Measurements from ENCODE around the gene GLB1L2. TPM values are rescaled to one million over a fixed set of nuclear protein-coding genes. Genes with fewer than 3 reads are reported as not detected.

GLB1L2 gene, protein sequence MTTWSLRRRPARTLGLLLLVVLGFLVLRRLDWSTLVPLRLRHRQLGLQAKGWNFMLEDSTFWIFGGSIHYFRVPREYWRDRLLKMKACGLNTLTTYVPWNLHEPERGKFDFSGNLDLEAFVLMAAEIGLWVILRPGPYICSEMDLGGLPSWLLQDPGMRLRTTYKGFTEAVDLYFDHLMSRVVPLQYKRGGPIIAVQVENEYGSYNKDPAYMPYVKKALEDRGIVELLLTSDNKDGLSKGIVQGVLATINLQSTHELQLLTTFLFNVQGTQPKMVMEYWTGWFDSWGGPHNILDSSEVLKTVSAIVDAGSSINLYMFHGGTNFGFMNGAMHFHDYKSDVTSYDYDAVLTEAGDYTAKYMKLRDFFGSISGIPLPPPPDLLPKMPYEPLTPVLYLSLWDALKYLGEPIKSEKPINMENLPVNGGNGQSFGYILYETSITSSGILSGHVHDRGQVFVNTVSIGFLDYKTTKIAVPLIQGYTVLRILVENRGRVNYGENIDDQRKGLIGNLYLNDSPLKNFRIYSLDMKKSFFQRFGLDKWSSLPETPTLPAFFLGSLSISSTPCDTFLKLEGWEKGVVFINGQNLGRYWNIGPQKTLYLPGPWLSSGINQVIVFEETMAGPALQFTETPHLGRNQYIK
- 0.03 TPM for polyA plus RNA-seq (2013, experiment 1 of 2)
- 0.01 TPM for polyA plus RNA-seq (2013, experiment 2 of 2)

DNA sequence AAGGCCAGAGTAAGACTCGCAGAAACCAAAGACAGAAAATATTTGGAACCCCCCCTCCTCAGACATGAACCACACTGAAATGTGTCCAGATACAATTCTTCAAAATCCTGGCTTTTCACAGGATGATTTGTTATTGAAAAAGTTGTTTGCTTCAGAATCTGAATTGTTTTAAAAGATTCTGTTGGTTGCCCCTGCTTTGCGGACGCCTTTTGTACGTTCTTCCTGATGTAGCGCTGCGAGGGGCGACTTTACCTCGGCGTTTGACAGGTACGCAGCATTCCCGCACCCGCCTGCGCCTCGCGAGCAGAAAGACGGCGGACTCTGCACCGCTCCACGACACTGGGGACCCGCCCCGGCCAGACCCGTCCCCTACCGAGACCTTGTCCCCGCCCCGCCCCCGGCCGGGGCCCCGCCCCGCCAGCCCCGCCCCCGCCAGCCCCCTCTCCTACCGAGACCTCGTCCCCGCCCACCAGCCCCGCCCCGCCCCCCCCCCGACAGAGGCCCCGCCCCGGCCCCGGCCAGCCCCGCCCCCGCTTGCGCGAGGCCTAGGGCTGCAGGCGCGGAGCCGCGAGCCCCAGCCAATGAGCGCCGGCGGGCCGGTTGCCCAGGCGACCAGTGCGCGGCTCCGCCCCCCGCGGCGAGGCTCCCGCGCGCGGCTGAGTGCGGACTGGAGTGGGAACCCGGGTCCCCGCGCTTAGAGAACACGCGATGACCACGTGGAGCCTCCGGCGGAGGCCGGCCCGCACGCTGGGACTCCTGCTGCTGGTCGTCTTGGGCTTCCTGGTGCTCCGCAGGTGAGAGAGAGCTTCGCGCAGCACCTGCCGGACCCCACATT lies at the start of gene GLB1L2:
TSS of gene GLB1L2 (plus strand) at position 635 of the 835 bp plus-strand sequence. CDS start at position 709, 74 bp downstream.
- Histone ChIP-seq H4K8ac (ENCODE audit: low read length) (no peak within 1 kb of the TSS), H3K4me3 (ENCODE audit: insufficient read depth in 1 of 2, low read depth in 1 of 2, low read length in 2 of 2) (peak within 1 kb of the TSS; percentile 40 to 62), H3K27me3 (ENCODE audit: control insufficient read depth in 1 of 2, insufficient read depth in 1 of 2, low read length in 2 of 2) (peaks cover 36 to 37% of the 10 kb centered on the region in 2 experiments), H3K9me3 (ENCODE audit: control insufficient read depth, low read length) (no peaks in the 10 kb centered on the region), H3K9ac (ENCODE audit: low read length) (no peak within 1 kb of the TSS), H3K4ac (ENCODE audit: low read depth in 1 of 2, low read length in 2 of 2) (no peak within 1 kb of the TSS), H2BK15ac (ENCODE audit: low read depth, poor library complexity, severe bottlenecking) (no peak within 1 kb of the TSS), H3K4me1 (ENCODE audit: control insufficient read depth, insufficient read depth, low read depth, low read length) (peaks cover 10% of the 10 kb centered on the region), H2AK5ac (ENCODE audit: low read length, severe bottlenecking) (no peak within 1 kb of the TSS), H3K79me1 (replicated peaks; ENCODE audit: low read length, poor library complexity, severe bottlenecking) (no peaks in the 10 kb centered on the region), H3K27ac (ENCODE audit: low read length, poor library complexity, severe bottlenecking) (no peak within 1 kb of the TSS), H4K91ac (ENCODE audit: low read length) (no peak within 1 kb of the TSS), H2BK12ac (ENCODE audit: low read length in 2 of 2) (no peak within 1 kb of the TSS), H2AFZ (ENCODE audit: low read depth, low read length) (no peak within 1 kb of the TSS), H2BK120ac (ENCODE audit: low read depth, low read length) (no peak within 1 kb of the TSS), H3K23ac (ENCODE audit: low read length in 2 of 2) (no peak within 1 kb of the TSS), H3K4me2 (ENCODE audit: low read length, poor library complexity, severe bottlenecking) (peak within 1 kb of the TSS; percentile 77), H3K14ac (ENCODE audit: low read length in 2 of 2) (no peak within 1 kb of the TSS), H2BK5ac (ENCODE audit: low read depth, low read length, poor library complexity, severe bottlenecking) (no peak within 1 kb of the TSS), H3K18ac (ENCODE audit: low read depth in 1 of 2, low read length in 2 of 2) (no peak within 1 kb of the TSS), H3K36me3 (ENCODE audit: control insufficient read depth in 1 of 2, insufficient read depth in 2 of 2, low read depth in 1 of 2, low read length in 2 of 2) (no peaks in the 10 kb centered on the region)
- WGBS = 4% methylated on average over 54 of the region's 80 CpGs
- peak; percentile 1 for DNase-seq

DNA sequence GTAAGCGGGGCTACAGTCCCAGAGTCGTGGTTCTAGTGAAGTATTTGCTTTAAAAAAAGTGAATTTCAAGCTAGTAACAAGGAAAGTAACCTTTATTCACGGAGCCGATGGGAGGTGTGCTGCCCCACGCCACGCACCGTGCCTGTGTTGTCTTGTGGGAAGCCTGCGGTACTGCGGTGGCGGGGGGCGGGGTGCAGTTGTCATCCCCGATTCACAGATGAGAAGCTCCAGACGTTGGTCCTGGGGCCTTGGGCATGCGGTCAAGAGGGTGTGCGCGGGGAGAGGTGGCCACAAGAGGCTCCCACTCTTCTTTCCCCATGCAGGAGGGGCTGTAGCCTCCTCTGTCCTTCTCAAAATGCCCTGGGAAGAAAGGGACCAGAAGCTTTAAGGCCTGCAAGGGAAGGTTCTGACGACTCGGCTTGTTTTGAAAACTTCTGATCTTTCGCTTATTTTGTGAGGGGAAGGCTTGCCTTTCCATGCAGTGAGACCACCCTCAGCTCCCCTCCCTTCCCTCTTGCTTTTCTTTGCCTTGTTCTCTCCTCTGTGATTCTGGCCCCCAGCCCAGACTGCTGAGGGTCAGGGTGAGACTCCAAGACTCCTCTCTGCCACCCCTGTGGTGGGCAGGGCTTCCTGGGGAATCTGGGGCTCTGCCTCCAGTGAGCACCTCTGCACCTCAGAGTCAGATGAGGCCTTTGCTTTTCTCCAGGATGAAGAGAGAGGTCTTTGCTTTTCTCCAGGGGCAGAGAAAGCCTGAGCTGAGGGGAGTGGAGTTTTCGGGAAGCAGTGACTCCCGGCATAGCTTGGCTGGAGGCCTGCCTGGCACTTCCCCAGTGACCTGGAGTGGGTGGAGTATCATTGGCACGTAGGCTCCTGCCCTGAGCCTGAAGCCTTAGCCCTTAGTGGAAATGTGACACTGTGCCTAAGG lies 49.4 kb upstream of the GLB1L2 start:
- H2AK5ac ChIP-seq (ENCODE audit: low read length, severe bottlenecking) = no peak overlapping the region
- no peak for DNase-seq
- H2BK12ac ChIP-seq (ENCODE audit: low read length in 2 of 2) = no peak overlapping the region
- 91% methylated on average over 22 of the region's 22 CpGs for WGBS
- no peak overlapping the region for H3K4me3 ChIP-seq (ENCODE audit: insufficient read depth in 1 of 2, low read depth in 1 of 2, low read length in 2 of 2)
- no peak overlapping the region for H3K9ac ChIP-seq (ENCODE audit: low read length)
- no peak overlapping the region for H2BK120ac ChIP-seq (ENCODE audit: low read depth, low read length)
- H3K79me1 ChIP-seq (replicated peaks; ENCODE audit: low read length, poor library complexity, severe bottlenecking) = no peaks in the 10 kb centered on the region
- no peak overlapping the region for H3K23ac ChIP-seq (ENCODE audit: low read length in 2 of 2)
- no peak overlapping the region for H3K27ac ChIP-seq (ENCODE audit: low read length, poor library complexity, severe bottlenecking)
- peaks cover 14 to 31% of the 10 kb centered on the region in 2 experiments for H3K27me3 ChIP-seq (ENCODE audit: control insufficient read depth in 1 of 2, insufficient read depth in 1 of 2, low read length in 2 of 2)
- no peak overlapping the region for H3K4ac ChIP-seq (ENCODE audit: low read depth in 1 of 2, low read length in 2 of 2)
- H3K9me3 ChIP-seq (ENCODE audit: control insufficient read depth, low read length) = no peaks in the 10 kb centered on the region
- no peak overlapping the region for H4K91ac ChIP-seq (ENCODE audit: low read length)
- H3K36me3 ChIP-seq (ENCODE audit: control insufficient read depth in 1 of 2, insufficient read depth in 2 of 2, low read depth in 1 of 2, low read length in 2 of 2) = no peaks in the 10 kb centered on the region
- H3K4me2 ChIP-seq (ENCODE audit: low read length, poor library complexity, severe bottlenecking) = no peak overlapping the region
- no peak overlapping the region for H2BK5ac ChIP-seq (ENCODE audit: low read depth, low read length, poor library complexity, severe bottlenecking)
- no peak overlapping the region for H3K14ac ChIP-seq (ENCODE audit: low read length in 2 of 2)
- no peak overlapping the region for H2AFZ ChIP-seq (ENCODE audit: low read depth, low read length)
- no peak overlapping the region for H2BK15ac ChIP-seq (ENCODE audit: low read depth, poor library complexity, severe bottlenecking)
- H3K18ac ChIP-seq (ENCODE audit: low read depth in 1 of 2, low read length in 2 of 2) = no peak overlapping the region
- H3K4me1 ChIP-seq (ENCODE audit: control insufficient read depth, insufficient read depth, low read depth, low read length) = no peaks in the 10 kb centered on the region
- H4K8ac ChIP-seq (ENCODE audit: low read length) = no peak overlapping the region

DNA sequence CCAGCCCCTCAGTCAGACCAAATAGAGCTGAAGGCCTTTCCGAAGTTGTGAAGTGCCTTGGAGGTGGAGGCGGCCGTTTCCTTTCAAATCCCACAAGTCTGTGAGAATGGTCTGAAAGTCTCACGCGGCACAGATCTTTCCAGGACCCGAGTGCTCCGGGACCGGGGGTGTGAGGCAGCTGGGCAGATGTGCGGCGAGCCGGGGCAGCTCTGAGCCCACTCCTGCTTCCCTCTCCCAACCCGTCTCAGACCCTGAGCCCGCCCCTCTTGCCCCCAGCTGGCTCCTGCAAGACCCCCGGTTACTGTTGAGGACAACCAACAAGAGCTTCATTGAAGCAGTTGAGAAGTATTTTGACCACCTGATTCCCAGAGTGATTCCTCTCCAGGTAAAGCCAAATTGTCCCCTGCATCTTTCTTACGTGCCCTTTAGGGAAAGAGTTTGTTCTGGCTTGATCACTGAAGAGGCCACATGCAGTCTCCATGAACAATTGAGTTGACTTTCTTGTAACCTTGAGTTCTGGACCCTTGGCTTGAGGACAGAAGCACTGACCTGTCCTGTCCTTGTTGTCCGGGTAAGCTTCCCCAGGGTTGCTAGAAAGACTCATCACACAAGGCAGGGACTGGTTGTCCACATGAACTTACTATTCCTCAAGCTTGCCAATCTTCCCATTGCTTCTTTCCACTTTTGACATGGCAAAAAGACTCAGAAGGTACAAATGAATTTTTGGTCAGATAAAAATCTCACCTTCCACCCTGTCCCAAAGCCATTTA lies 48.1 kb upstream of the GLB1L2 start:
- no peak overlapping the region for H2AK5ac ChIP-seq (ENCODE audit: low read length, severe bottlenecking)
- H3K27ac ChIP-seq (ENCODE audit: low read length, poor library complexity, severe bottlenecking) = no peak overlapping the region
- no peak overlapping the region for H3K18ac ChIP-seq (ENCODE audit: low read depth in 1 of 2, low read length in 2 of 2)
- no peaks in the 10 kb centered on the region for H3K79me1 ChIP-seq (replicated peaks; ENCODE audit: low read length, poor library complexity, severe bottlenecking)
- H3K9me3 ChIP-seq (ENCODE audit: control insufficient read depth, low read length) = no peaks in the 10 kb centered on the region
- H2BK120ac ChIP-seq (ENCODE audit: low read depth, low read length) = no peak overlapping the region
- H2BK15ac ChIP-seq (ENCODE audit: low read depth, poor library complexity, severe bottlenecking) = no peak overlapping the region
- H3K27me3 ChIP-seq (ENCODE audit: control insufficient read depth in 1 of 2, insufficient read depth in 1 of 2, low read length in 2 of 2) = peaks cover 1 to 25% of the 10 kb centered on the region in 2 experiments
- H3K14ac ChIP-seq (ENCODE audit: low read length in 2 of 2) = no peak overlapping the region
- H3K23ac ChIP-seq (ENCODE audit: low read length in 2 of 2) = no peak overlapping the region
- no peaks in the 10 kb centered on the region for H3K36me3 ChIP-seq (ENCODE audit: control insufficient read depth in 1 of 2, insufficient read depth in 2 of 2, low read depth in 1 of 2, low read length in 2 of 2)
- no peaks in the 10 kb centered on the region for H3K4me1 ChIP-seq (ENCODE audit: control insufficient read depth, insufficient read depth, low read depth, low read length)
- H2BK5ac ChIP-seq (ENCODE audit: low read depth, low read length, poor library complexity, severe bottlenecking) = no peak overlapping the region
- H2BK12ac ChIP-seq (ENCODE audit: low read length in 2 of 2) = no peak overlapping the region
- H3K4ac ChIP-seq (ENCODE audit: low read depth in 1 of 2, low read length in 2 of 2) = no peak overlapping the region
- H2AFZ ChIP-seq (ENCODE audit: low read depth, low read length) = no peak overlapping the region
- no peak overlapping the region for H3K9ac ChIP-seq (ENCODE audit: low read length)
- H4K91ac ChIP-seq (ENCODE audit: low read length) = no peak overlapping the region
- H3K4me3 ChIP-seq (ENCODE audit: insufficient read depth in 1 of 2, low read depth in 1 of 2, low read length in 2 of 2) = no peak overlapping the region
- no peak overlapping the region for H3K4me2 ChIP-seq (ENCODE audit: low read length, poor library complexity, severe bottlenecking)
- WGBS = 89% methylated on average over 16 of the region's 16 CpGs
- H4K8ac ChIP-seq (ENCODE audit: low read length) = no peak overlapping the region
- DNase-seq = no peak

Data from mesenchymal stem cell (in vitro differentiated cells and primary cell).